H9 (cell line): Measurements from ENCODE around the gene TGIF1. TPM values are rescaled to one million over a fixed set of nuclear protein-coding genes. Genes with fewer than 3 reads are reported as not detected.

Experiments used
- DNase-seq: peaks from one replicate; pipeline ENCODE4 v3.0.0-alpha.2; 2017
- H2AFZ ChIP-seq: one replicate; pipeline ENCODE4 v1.6.1; 2013; ENCODE audit warnings: mild to moderate bottlenecking, low read length, control low read depth, moderate library complexity
- H2AK5ac ChIP-seq: 2 replicates; pipeline ENCODE4 v1.6.1; 2013; ENCODE audit warnings: low read length, control low read depth, mixed read lengths; ENCODE audit not compliant: insufficient read length
- H2BK120ac ChIP-seq: one replicate; pipeline ENCODE4 v1.6.1; 2013; ENCODE audit warnings: low read depth, mild to moderate bottlenecking, low read length, control low read depth, inconsistent platforms; ENCODE audit not compliant: poor library complexity, severe bottlenecking
- H2BK12ac ChIP-seq: 2 replicates; pipeline ENCODE4 v1.6.1; 2013; ENCODE audit warnings: low read length, control low read depth, mixed read lengths, low read depth; ENCODE audit not compliant: insufficient read length
- H2BK15ac ChIP-seq: 2 replicates; pipeline ENCODE4 v1.6.1; 2013; ENCODE audit warnings: low read depth, low read length, control low read depth
- H2BK20ac ChIP-seq: one replicate; pipeline ENCODE4 v1.6.1; 2013; ENCODE audit warnings: low read depth, mild to moderate bottlenecking, low read length, control low read depth, inconsistent platforms; ENCODE audit not compliant: poor library complexity, severe bottlenecking
- H2BK5ac ChIP-seq: 2 replicates; pipeline ENCODE4 v1.6.1; 2013; ENCODE audit warnings: low read length, control low read depth, mixed read lengths; ENCODE audit not compliant: insufficient read length
- H3K14ac ChIP-seq: 2 replicates; pipeline ENCODE4 v1.6.1; 2013; ENCODE audit warnings: low read length, control low read depth; ENCODE audit not compliant: insufficient read depth
- H3K18ac ChIP-seq: 2 replicates; pipeline ENCODE4 v1.6.1; 2013; ENCODE audit warnings: low read depth, mild to moderate bottlenecking, mixed read lengths, low read length, control low read depth; ENCODE audit not compliant: insufficient read length
- H3K23ac ChIP-seq: 2 replicates; pipeline ENCODE4 v1.6.1; 2013; ENCODE audit warnings: low read length, control low read depth, mixed read lengths, low read depth; ENCODE audit not compliant: insufficient read length
- H3K23me2 ChIP-seq: 2 replicates; pipeline ENCODE4 v1.6.1; 2013; ENCODE audit warnings: low read depth, mild to moderate bottlenecking, mixed read lengths, low read length, control low read depth; ENCODE audit not compliant: insufficient read length, poor library complexity, severe bottlenecking
- H3K27ac ChIP-seq: 2 replicates; pipeline ENCODE4 v1.5.1; 2013; ENCODE audit warnings: low read length, control low read depth, mixed read lengths, low read depth; ENCODE audit not compliant: insufficient read length
- H3K27me3 ChIP-seq: 2 replicates; pipeline ENCODE4 v1.6.1; 2013; ENCODE audit warnings: low read length, control low read depth, inconsistent platforms; ENCODE audit not compliant: insufficient read depth
- H3K4ac ChIP-seq: 2 replicates; pipeline ENCODE4 v1.6.1; 2013; ENCODE audit warnings: low read depth, mild to moderate bottlenecking, control low read depth, inconsistent platforms, low read length, moderate library complexity
- H3K4me1 ChIP-seq: 2 replicates; pipeline ENCODE4 v1.6.1; 2013; ENCODE audit warnings: low read length, control low read depth, inconsistent platforms; ENCODE audit not compliant: insufficient read depth
- H3K4me2 ChIP-seq: 2 replicates; pipeline ENCODE4 v1.6.1; 2013; ENCODE audit warnings: low read length, control low read depth, mixed read lengths; ENCODE audit not compliant: insufficient read length, insufficient read depth
- H3K56ac ChIP-seq: 2 replicates; pipeline ENCODE4 v1.6.1; 2013; ENCODE audit warnings: low read depth, mild to moderate bottlenecking, mixed read lengths, low read length, control low read depth; ENCODE audit not compliant: insufficient read length
- H3K79me1 ChIP-seq: 2 replicates; pipeline ENCODE4 v1.6.1; 2013; ENCODE audit warnings: low read depth, mild to moderate bottlenecking, moderate library complexity, low read length, control low read depth, inconsistent platforms; ENCODE audit not compliant: insufficient read depth, poor library complexity, severe bottlenecking
- H3K79me2 ChIP-seq: 2 replicates; pipeline ENCODE4 v1.6.1; 2013; ENCODE audit warnings: low read length, control low read depth, inconsistent platforms; ENCODE audit not compliant: insufficient read depth
- H3K9ac ChIP-seq: 2 replicates; pipeline ENCODE4 v1.6.1; 2013; ENCODE audit warnings: low read length, control low read depth, mixed read lengths; ENCODE audit not compliant: insufficient read length; ENCODE audit errors: extremely low read depth
- H3K9me3 ChIP-seq: one replicate; pipeline ENCODE4 v1.6.1; 2013; ENCODE audit warnings: low read depth, low read length, inconsistent platforms; ENCODE audit not compliant: control insufficient read depth
- H3T11ph ChIP-seq: one replicate; pipeline ENCODE4 v1.6.1; 2013; ENCODE audit warnings: mild to moderate bottlenecking, low read length, control low read depth, inconsistent platforms
- H4K20me1 ChIP-seq: one replicate; pipeline ENCODE4 v1.6.1; 2013; ENCODE audit not compliant: control insufficient read depth, insufficient read length, insufficient read depth
- H4K5ac ChIP-seq: 2 replicates; pipeline ENCODE4 v1.6.1; 2013; ENCODE audit warnings: low read depth, mild to moderate bottlenecking, mixed read lengths, low read length, control low read depth; ENCODE audit not compliant: insufficient read length
- H4K8ac ChIP-seq: replicated peaks from 2 replicates; pipeline ENCODE4 v1.6.1; 2013; ENCODE audit warnings: low read length, control low read depth, mixed read lengths, low read depth; ENCODE audit not compliant: insufficient read length
- H4K91ac ChIP-seq: 2 replicates; pipeline ENCODE4 v1.6.1; 2013; ENCODE audit warnings: low read depth, mild to moderate bottlenecking, moderate library complexity, mixed read lengths, low read length, control low read depth; ENCODE audit not compliant: insufficient read length
- H3K27ac Mint-ChIP-seq, 3 experiments: 2 replicates in 2 of 3; 3 replicates in 1 of 3; pipeline ENCODE4 v1.8.0; 2020 to 2021; ENCODE audit warnings: mixed read lengths in 3 of 3, mild to moderate bottlenecking in 1 of 3, moderate library complexity in 1 of 3
- H3K27me3 Mint-ChIP-seq: 2 replicates; pipeline ENCODE4 v1.8.0; 2021; ENCODE audit warnings: low read depth, mild to moderate bottlenecking, moderate library complexity, mixed read lengths
- H3K36me3 Mint-ChIP-seq, 3 experiments: 2 replicates in 2 of 3; 3 replicates in 1 of 3; pipeline ENCODE4 v1.8.0; 2020 to 2021; ENCODE audit warnings: low read depth in 3 of 3, mixed read lengths in 3 of 3; ENCODE audit not compliant: insufficient read depth in 1 of 3
- H3K4me1 Mint-ChIP-seq, 2 experiments: 2 replicates each; pipeline ENCODE4 v1.8.0; 2020; ENCODE audit warnings: mixed read lengths in 2 of 2
- H3K4me3 Mint-ChIP-seq, 2 experiments: 2 replicates in 1 of 2; 3 replicates in 1 of 2; pipeline ENCODE4 v1.8.0; 2020 to 2021; ENCODE audit warnings: mild to moderate bottlenecking in 2 of 2, mixed read lengths in 2 of 2, moderate library complexity in 1 of 2
- H3K9me3 Mint-ChIP-seq, 2 experiments: 2 replicates in 1 of 2; 3 replicates in 1 of 2; pipeline ENCODE4 v1.8.0; 2020; ENCODE audit warnings: mild to moderate bottlenecking in 2 of 2, mixed read lengths in 2 of 2, moderate library complexity in 1 of 2
- WGBS: extraction: QIAGEN DNeasy Blood & Tissue Kit; methylation state at CpG from one replicate; pipeline ENCODE4 v1.1.7; 2013; ENCODE audit warnings: missing lambda C conversion rate, low lambda C conversion rate, mixed read lengths; ENCODE audit not compliant: insufficient read length; ENCODE audit errors: extremely low coverage; 5-methylcytosine and 5-hydroxymethylcytosine counted together
- total RNA-seq: library from RNA; stranded (reverse); gene quantifications from 2 replicates; pipeline ENCODE4 v1.2.1, GENCODE V29; 2021
- TF ChIP-seq, protein P1 (sequence below): fragments of 200-600 bp; sonication (generic); conservative IDR thresholded peaks from 3 replicates; pipeline ENCODE4 v1.8.0; 2021; ENCODE audit warnings: antibody characterized with exemption, mild to moderate bottlenecking

TGIF1 gene
- total RNA-seq, 1 experiment from 2014 or later, result 261 TPM

- Histone ChIP-seq H2AFZ (no peak overlapping the region), H3K18ac (no peak overlapping the region), H3K56ac (no peak overlapping the region), H3K27me3 (no peaks in the 10 kb centered on the region), H2AK5ac (no peak overlapping the region), H3K79me1 (no peaks in the 10 kb centered on the region), H4K8ac (no peak overlapping the region), H2BK120ac (no peak overlapping the region), H2BK5ac (no peak overlapping the region), H3T11ph (no peak overlapping the region), H3K27ac (no peak overlapping the region), H4K91ac (no peak overlapping the region), H3K23me2 (no peaks in the 10 kb centered on the region), H2BK12ac (no peak overlapping the region), H3K23ac (no peak overlapping the region), H2BK15ac (no peak overlapping the region), H2BK20ac (no peak overlapping the region), H3K4me2 (no peak overlapping the region), H3K14ac (no peak overlapping the region), H4K20me1 (no peaks in the 10 kb centered on the region), H3K4ac (no peak overlapping the region), H3K9me3 (no peaks in the 10 kb centered on the region), H3K9ac (no peak overlapping the region), H4K5ac (no peak overlapping the region), H3K4me1 (no peaks in the 10 kb centered on the region), H3K79me2 (no peaks in the 10 kb centered on the region)
- H3K27ac Mint-ChIP-seq, result no peak overlapping the region
- no peak overlapping the region for H3K4me3 Mint-ChIP-seq
- peaks cover 0 to 11% (median 6%) of the 10 kb centered on the region in 3 experiments; a peak in 4 of 7 replicates for H3K36me3 Mint-ChIP-seq
- TF ChIP-seq, protein P1, sequence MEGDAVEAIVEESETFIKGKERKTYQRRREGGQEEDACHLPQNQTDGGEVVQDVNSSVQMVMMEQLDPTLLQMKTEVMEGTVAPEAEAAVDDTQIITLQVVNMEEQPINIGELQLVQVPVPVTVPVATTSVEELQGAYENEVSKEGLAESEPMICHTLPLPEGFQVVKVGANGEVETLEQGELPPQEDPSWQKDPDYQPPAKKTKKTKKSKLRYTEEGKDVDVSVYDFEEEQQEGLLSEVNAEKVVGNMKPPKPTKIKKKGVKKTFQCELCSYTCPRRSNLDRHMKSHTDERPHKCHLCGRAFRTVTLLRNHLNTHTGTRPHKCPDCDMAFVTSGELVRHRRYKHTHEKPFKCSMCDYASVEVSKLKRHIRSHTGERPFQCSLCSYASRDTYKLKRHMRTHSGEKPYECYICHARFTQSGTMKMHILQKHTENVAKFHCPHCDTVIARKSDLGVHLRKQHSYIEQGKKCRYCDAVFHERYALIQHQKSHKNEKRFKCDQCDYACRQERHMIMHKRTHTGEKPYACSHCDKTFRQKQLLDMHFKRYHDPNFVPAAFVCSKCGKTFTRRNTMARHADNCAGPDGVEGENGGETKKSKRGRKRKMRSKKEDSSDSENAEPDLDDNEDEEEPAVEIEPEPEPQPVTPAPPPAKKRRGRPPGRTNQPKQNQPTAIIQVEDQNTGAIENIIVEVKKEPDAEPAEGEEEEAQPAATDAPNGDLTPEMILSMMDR, result no peak
- H3K9me3 Mint-ChIP-seq, result peaks cover 9% of the 10 kb centered on the region in 2 experiments
- H3K27me3 Mint-ChIP-seq, result no peaks in the 10 kb centered on the region; the same call in none of the 2 replicates
- H3K4me1 Mint-ChIP-seq, result peaks cover 11 to 12% of the 10 kb centered on the region in 2 experiments
- WGBS, result no CpG with 5 or more reads among the region's 3 CpGs
- DNase-seq, result no peak
Measured at GRCh38 chr18:3408107-3408506, 41.9 kb upstream of the TGIF1 start.
